Loucy (cell line): ENCODE data around the gene CHD6.

Experiments
- H2AFZ ChIP-seq: fragments of 200-600 bp; sonication (generic); 2 replicates; pipeline ENCODE4 v1.6.0; 2016; ENCODE audit warnings: antibody characterized with exemption, mild to moderate bottlenecking, low read length, moderate library complexity
- H3F3A ChIP-seq: fragments of 200-600 bp; 2 replicates; pipeline ENCODE4 v1.6.0; 2016; ENCODE audit warnings: antibody characterized with exemption, low read depth, mild to moderate bottlenecking
- H3K27me3 ChIP-seq: fragments of 200-600 bp; sonication (generic); 2 replicates; pipeline ENCODE4 v1.6.1; 2014; ENCODE audit warnings: low read length, mild to moderate bottlenecking; ENCODE audit not compliant: insufficient read depth, poor library complexity, severe bottlenecking
- H3K36me3 ChIP-seq: fragments of 200-600 bp; sonication (generic); 2 replicates; pipeline ENCODE4 v1.6.1; 2016; ENCODE audit warnings: low read length; ENCODE audit not compliant: insufficient read depth
- H3K4me1 ChIP-seq: fragments of 200-600 bp; sonication (generic); 2 replicates; pipeline ENCODE4 v1.5.1; 2014; ENCODE audit warnings: low read length, mild to moderate bottlenecking; ENCODE audit not compliant: insufficient read depth, poor library complexity, severe bottlenecking
- H3K4me2 ChIP-seq: fragments of 200-600 bp; sonication (generic); 2 replicates; pipeline ENCODE4 v1.6.0; 2014; ENCODE audit warnings: antibody characterized with exemption, low read length, low read depth, mild to moderate bottlenecking; ENCODE audit not compliant: poor library complexity, severe bottlenecking
- H3K4me3 ChIP-seq: fragments of 200-600 bp; sonication (generic); 2 replicates; pipeline ENCODE4 v1.5.1; 2014; ENCODE audit warnings: low read length, mild to moderate bottlenecking, mixed read lengths; ENCODE audit not compliant: poor library complexity, severe bottlenecking
- H3K79me2 ChIP-seq: fragments of 200-600 bp; sonication (generic); 2 replicates; pipeline ENCODE4 v1.6.1; 2014; ENCODE audit warnings: low read length; ENCODE audit not compliant: insufficient read depth
- H3K9ac ChIP-seq: fragments of 200-600 bp; sonication (generic); 2 replicates; pipeline ENCODE4 v1.6.0; 2014; ENCODE audit warnings: mild to moderate bottlenecking, low read depth, low read length, moderate library complexity; ENCODE audit not compliant: poor library complexity, severe bottlenecking
- H3K9me2 ChIP-seq: fragments of 200-600 bp; sonication (generic); replicated peaks from 2 replicates; pipeline ENCODE4 v1.6.1; 2016; ENCODE audit warnings: low read depth, low read length, mixed read lengths
- H3K9me3 ChIP-seq: fragments of 200-600 bp; sonication (generic); 2 replicates; pipeline ENCODE4 v1.6.1; 2014; ENCODE audit warnings: mild to moderate bottlenecking, antibody characterized with exemption, low read length, low read depth; ENCODE audit not compliant: insufficient read depth
- H4K20me1 ChIP-seq: fragments of 200-600 bp; sonication (generic); 2 replicates; pipeline ENCODE4 v1.6.0; 2014; ENCODE audit warnings: antibody characterized with exemption, low read length, mild to moderate bottlenecking; ENCODE audit not compliant: insufficient read depth, poor library complexity, severe bottlenecking
- EZH2phosphoT487 ChIP-seq: fragments of 200-600 bp; IDR thresholded peaks from 2 replicates; pipeline ENCODE4 v1.6.1; 2018; ENCODE audit warnings: antibody characterized with exemption, mild to moderate bottlenecking, moderate library complexity, borderline replicate concordance
- TF ChIP-seq, protein P1 (sequence below): fragments of 200-600 bp; sonication (generic); conservative IDR thresholded peaks from 2 replicates; pipeline ENCODE4 v1.5.1; 2014; ENCODE audit warnings: mild to moderate bottlenecking, antibody characterized with exemption, low read length

The CHD6 gene

DNA sequence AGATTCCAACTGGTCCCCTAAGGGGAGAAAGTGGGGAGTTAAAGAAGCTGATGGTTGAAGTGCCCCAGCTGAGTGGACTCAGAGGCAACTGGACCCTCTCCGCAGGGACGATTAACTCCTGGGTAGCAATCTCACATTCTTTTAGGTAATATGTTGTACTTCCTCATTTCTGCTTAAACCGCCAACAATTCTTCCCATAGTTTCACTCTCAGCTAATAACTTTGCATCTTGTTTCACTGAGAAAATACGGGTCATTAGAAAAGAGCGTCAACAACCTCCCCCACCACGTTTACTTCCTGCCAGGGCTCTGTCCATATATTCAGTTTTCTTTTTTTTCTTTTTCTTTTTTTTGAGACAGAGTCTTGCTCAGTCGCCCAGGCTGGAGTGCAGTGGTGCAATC lies 39.5 kb upstream of the CHD6 start:
- no peak for TF ChIP-seq EZH2phosphoT487
- TF ChIP-seq, protein P1, sequence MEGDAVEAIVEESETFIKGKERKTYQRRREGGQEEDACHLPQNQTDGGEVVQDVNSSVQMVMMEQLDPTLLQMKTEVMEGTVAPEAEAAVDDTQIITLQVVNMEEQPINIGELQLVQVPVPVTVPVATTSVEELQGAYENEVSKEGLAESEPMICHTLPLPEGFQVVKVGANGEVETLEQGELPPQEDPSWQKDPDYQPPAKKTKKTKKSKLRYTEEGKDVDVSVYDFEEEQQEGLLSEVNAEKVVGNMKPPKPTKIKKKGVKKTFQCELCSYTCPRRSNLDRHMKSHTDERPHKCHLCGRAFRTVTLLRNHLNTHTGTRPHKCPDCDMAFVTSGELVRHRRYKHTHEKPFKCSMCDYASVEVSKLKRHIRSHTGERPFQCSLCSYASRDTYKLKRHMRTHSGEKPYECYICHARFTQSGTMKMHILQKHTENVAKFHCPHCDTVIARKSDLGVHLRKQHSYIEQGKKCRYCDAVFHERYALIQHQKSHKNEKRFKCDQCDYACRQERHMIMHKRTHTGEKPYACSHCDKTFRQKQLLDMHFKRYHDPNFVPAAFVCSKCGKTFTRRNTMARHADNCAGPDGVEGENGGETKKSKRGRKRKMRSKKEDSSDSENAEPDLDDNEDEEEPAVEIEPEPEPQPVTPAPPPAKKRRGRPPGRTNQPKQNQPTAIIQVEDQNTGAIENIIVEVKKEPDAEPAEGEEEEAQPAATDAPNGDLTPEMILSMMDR, result no peak
- no peak overlapping the region for H2AFZ ChIP-seq

DNA sequence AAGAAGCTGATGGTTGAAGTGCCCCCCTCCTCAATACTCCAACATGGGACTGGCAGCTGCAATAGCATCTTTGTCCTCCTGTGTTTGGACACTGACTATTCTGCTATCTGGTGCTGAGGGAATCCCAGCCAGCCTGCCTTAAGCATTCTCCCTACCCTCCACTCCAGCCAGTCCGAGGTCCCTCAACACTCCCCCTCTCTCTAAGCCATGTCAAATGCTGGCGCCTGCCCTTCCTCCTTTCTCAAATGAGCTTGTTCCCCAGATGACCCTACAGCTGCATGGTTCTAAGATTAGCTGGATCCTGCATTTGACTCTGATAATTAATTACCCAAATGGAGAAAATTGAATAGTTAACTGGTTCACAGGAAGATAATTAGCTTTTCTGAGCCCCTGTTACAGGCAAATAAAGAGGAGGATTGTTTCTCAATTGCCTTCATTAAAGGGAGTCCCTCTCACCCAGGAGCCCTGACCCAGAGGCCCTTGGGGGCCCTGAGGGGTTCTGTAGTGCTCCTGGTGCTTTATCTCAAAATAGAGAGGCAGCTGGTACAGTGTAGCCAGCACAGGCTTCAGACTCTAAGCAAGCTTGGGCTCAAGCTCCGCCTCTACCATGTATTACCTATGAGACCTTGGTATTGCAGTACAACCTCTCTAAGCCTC lies 37.9 kb upstream of the CHD6 start:
- H3K79me2 ChIP-seq, result no peaks in the 10 kb centered on the region
- no peaks in the 10 kb centered on the region for H3K4me1 ChIP-seq
- TF ChIP-seq, protein P1, result no peak
- no peak for TF ChIP-seq EZH2phosphoT487
- no peaks in the 10 kb centered on the region for H3K9me2 ChIP-seq
- no peaks in the 10 kb centered on the region for H3K36me3 ChIP-seq
- H3K9ac ChIP-seq, result no peak overlapping the region
- no peak overlapping the region for H3K4me3 ChIP-seq
- no peaks in the 10 kb centered on the region for H4K20me1 ChIP-seq
- no peak overlapping the region for H3K4me2 ChIP-seq
- H3K9me3 ChIP-seq, result no peaks in the 10 kb centered on the region
- H3K27me3 ChIP-seq, result no peaks in the 10 kb centered on the region
- H3F3A ChIP-seq, result no peaks in the 10 kb centered on the region
- no peak overlapping the region for H2AFZ ChIP-seq

More for the DNA sequence above, 39.5 kb upstream of the CHD6 start:
- no peaks in the 10 kb centered on the region for H3F3A ChIP-seq
- H3K4me1 ChIP-seq, result no peaks in the 10 kb centered on the region
- H3K36me3 ChIP-seq, result no peaks in the 10 kb centered on the region
- H3K27me3 ChIP-seq, result no peaks in the 10 kb centered on the region
- no peaks in the 10 kb centered on the region for H3K9me3 ChIP-seq
- H3K9ac ChIP-seq, result no peak overlapping the region
- H3K4me3 ChIP-seq, result no peak overlapping the region
- no peaks in the 10 kb centered on the region for H4K20me1 ChIP-seq
- no peaks in the 10 kb centered on the region for H3K79me2 ChIP-seq
- no peaks in the 10 kb centered on the region for H3K9me2 ChIP-seq
- no peak overlapping the region for H3K4me2 ChIP-seq

DNA sequence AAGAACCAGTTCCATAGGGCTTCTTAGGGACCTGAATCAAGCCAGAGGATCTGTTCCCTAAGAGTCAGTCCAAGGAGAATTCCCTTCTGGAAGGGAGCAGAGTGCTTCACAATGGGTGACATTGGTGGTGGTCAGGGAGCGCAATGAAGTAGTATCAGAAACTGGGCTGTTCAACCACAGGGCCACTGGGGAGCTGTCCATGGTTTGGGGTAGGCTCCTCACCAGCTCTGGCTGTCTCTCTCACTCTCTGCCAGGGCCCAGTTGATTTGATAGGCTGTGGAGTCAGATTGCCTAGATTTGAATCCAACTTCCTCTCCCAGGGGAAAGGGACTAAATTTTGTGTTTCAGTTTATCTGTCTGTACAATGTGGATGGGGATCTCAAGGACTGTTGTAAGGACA lies 36.7 kb upstream of the CHD6 start:
- H3K27me3 ChIP-seq, result no peaks in the 10 kb centered on the region
- H3K9me2 ChIP-seq, result no peaks in the 10 kb centered on the region
- no peaks in the 10 kb centered on the region for H3K79me2 ChIP-seq
- H3K4me3 ChIP-seq, result no peak overlapping the region
- no peak for TF ChIP-seq EZH2phosphoT487
- TF ChIP-seq, protein P1, result no peak
- no peaks in the 10 kb centered on the region for H4K20me1 ChIP-seq
- H3K4me1 ChIP-seq, result no peaks in the 10 kb centered on the region
- no peaks in the 10 kb centered on the region for H3K36me3 ChIP-seq
- H3K9me3 ChIP-seq, result no peaks in the 10 kb centered on the region
- H2AFZ ChIP-seq, result no peak overlapping the region
- no peaks in the 10 kb centered on the region for H3F3A ChIP-seq
- no peak overlapping the region for H3K9ac ChIP-seq
- H3K4me2 ChIP-seq, result no peak overlapping the region
